Neural cell (in vitro differentiated cells): ENCODE results near the gene PDE2A.

Source experiments
- EP300 ChIP-seq: fragments of 450-650 bp; conservative IDR thresholded peaks from 2 replicates; pipeline ENCODE4 v1.6.1; 2014; ENCODE audit warnings: antibody characterized with exemption, mild to moderate bottlenecking, moderate library complexity; ENCODE audit not compliant: poor library complexity, severe bottlenecking
- EZH2 ChIP-seq: fragments of 200-600, 300-800 bp; shearing (Covaris generic), sonication (generic); IDR thresholded peaks from 2 replicates; pipeline ENCODE4 v1.6.1; 2014; ENCODE audit warnings: antibody characterized with exemption, low read length, borderline replicate concordance, mild to moderate bottlenecking; ENCODE audit not compliant: insufficient read depth, poor library complexity, severe bottlenecking
- MXI1 ChIP-seq: fragments of 450-650 bp; conservative IDR thresholded peaks from 2 replicates; pipeline ENCODE4 v1.6.1; 2014; ENCODE audit warnings: antibody characterized with exemption, mild to moderate bottlenecking; ENCODE audit not compliant: poor library complexity, severe bottlenecking
- POLR2AphosphoS5 ChIP-seq: IDR thresholded peaks from 2 replicates; pipeline ENCODE4 v1.6.1; 2012
- TAF1 ChIP-seq: IDR thresholded peaks from 2 replicates; pipeline ENCODE4 v1.6.1; 2012; ENCODE audit warnings: low read depth
- TF ChIP-seq, protein P1 (sequence below): fragments of 450-650 bp; IDR thresholded peaks from 2 replicates; pipeline ENCODE4 v1.5.1; 2014; ENCODE audit warnings: antibody characterized with exemption, mild to moderate bottlenecking, moderate library complexity; ENCODE audit not compliant: poor library complexity, severe bottlenecking

DNA sequence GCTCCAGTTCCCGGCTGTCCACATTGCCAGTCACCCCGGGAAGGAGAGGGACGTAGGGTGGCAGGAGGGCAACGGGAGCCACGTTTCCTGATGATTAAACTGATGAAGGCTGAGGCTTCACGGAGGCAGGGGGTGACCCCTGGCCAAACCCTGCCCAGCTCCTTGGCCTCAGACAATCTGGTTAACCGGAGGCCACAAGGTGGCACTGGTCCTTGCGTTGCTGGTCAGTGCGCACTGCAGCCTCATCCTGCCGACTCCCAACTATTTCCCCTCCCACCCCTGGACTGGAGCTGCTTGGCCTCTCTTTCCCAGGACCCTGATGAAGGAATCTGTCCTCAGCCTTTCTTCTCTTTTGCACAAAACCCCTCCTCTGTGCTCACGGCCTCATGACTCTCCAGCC is 75.3 kb downstream of the PDE2A start:
- no peak for TF ChIP-seq POLR2AphosphoS5
- no peak for TF ChIP-seq MXI1
- TF ChIP-seq, protein P1, sequence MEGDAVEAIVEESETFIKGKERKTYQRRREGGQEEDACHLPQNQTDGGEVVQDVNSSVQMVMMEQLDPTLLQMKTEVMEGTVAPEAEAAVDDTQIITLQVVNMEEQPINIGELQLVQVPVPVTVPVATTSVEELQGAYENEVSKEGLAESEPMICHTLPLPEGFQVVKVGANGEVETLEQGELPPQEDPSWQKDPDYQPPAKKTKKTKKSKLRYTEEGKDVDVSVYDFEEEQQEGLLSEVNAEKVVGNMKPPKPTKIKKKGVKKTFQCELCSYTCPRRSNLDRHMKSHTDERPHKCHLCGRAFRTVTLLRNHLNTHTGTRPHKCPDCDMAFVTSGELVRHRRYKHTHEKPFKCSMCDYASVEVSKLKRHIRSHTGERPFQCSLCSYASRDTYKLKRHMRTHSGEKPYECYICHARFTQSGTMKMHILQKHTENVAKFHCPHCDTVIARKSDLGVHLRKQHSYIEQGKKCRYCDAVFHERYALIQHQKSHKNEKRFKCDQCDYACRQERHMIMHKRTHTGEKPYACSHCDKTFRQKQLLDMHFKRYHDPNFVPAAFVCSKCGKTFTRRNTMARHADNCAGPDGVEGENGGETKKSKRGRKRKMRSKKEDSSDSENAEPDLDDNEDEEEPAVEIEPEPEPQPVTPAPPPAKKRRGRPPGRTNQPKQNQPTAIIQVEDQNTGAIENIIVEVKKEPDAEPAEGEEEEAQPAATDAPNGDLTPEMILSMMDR, result no peak
- TF ChIP-seq EP300, result no peak
- no peak for TF ChIP-seq EZH2
- no peak for TF ChIP-seq TAF1
